Stimulated activated CD8-positive, alpha-beta memory T cell treated with anti-CD3 and anti-CD28 coated beads, Interleukin-7, amount 100 ng/mL, for 24 hours (primary cell): ENCODE data around the gene ADAMTS10.
"Not testable (repeated sequence)": the region's sequence is repeated elsewhere in the genome, so short reads cannot be mapped to it uniquely, and the experiment has no call there.

Experiments used
- DNase-seq: peaks from one replicate; pipeline ENCODE4 v3.0.0-alpha.2; 2020; ENCODE audit warnings: low read depth

Gene ADAMTS10

GRCh38 chr19:8558325-8558724, 52.2 kb downstream of the ADAMTS10 start:
- no peak for DNase-seq

GRCh38 chr19:8557642-8558238, 52.8 kb downstream of the ADAMTS10 start:
- no peak for DNase-seq

- DNase-seq, result not testable (repeated sequence)
These were observed 56.8 kb downstream of the ADAMTS10 start for GRCh38 chr19:8553729-8554128.

DNA sequence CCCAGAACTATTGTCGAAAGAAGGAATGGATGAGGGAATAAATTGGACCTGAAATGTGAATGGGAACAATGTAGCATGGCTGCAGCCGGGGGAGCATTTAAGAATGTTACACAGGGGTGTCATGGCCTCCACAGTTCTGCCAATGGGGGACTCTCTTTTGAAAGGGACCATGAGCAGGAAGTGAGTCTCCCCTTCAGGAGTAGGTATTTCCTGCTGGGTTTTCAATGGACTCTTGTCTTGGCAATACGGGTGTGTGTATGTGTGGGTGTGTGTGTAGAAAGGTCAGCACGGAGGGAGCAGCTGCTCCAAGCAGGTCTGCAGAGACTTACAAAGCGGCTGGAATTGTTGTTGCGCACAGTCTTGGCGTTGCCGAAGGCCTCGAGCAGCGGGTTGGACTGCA, 57.7 kb downstream of the ADAMTS10 start:
- no peak for DNase-seq

- no peak for DNase-seq
These were observed 60.4 kb downstream of the ADAMTS10 start for GRCh38 chr19:8550070-8550469.

DNA sequence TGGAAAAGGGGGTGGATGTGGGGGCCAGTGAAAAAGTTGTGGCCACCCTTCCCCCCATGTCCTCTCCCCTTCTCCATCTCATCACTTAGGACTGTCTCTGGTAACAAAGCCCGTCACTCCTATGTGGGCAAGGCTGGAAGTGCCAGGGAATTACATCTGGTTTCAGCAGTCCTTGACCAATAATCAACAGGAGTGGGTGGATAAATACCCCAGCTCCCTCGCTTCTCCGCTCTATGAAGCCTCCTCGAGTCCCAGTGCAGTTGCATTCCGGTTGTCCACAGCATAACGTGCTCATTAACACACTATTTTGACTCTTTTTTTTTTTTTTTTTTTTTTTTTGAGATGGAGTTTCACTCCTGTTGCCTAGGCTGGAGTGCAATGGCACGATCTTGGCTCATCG, 64.8 kb downstream of the ADAMTS10 start:
- no peak for DNase-seq

DNA sequence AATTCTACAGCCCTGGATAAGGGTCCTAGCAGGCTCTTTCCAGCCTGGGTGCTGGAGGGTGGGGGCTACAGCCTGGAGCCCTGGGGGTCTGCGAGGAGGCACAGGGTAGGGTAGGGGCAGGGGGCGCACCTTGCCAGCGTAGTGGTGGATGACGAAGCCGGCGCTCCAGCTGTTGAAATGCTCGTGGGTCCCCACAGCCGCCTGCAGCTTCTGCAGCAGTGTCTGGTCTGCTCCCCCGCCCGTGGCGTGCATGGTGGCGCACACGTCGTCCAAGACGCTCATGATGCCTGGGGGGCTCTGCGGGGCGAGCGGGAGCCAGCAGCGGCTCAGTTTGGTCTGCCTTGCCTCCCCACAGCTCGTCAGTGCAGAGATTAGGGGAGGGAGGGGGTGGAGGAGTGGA, 66.3 kb downstream of the ADAMTS10 start:
- DNase-seq, result no peak

- no peak for DNase-seq
These were observed 70.8 kb downstream of the ADAMTS10 start for GRCh38 chr19:8539621-8540149.

DNA sequence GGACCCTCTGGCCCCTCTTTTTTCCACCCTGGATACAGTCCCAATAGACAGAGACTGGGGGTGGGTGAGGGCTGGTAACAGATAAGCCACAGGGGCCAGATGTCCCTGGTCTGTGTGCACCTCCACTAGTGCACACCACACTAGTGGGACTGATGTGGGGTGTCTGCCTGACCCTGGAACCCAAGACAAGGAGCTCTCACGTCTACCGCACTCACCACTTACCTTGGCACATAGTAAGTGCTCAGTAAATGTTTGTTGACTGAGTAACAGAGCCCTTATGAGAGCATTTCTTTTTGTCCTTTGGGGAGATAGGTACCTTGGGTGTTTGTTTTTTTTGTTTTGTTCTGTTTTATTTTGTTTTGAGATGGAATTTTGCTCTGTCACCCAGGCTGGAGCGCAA, 73.4 kb downstream of the ADAMTS10 start:
- no peak for DNase-seq

DNA sequence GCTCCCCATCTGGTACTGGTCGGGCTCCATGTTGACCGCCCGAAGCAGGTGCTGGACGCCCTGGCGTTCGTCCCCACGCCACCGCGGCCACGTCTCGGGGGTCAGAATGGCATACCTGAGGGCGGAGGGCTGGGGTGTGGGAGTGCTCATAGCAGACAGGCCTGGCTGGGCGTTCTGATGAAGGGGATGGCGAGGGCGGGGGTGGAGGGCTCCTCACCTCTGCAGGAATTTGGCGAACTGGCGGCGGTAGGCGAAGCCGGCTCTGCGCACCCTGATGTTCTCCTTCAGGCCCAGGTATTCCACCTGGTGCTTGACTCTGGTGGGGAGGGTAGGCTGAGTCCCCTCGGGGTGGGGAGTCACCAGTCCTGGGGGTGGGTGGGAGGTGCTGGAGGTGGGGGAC, 74.2 kb downstream of the ADAMTS10 start:
- DNase-seq, result no peak

- DNase-seq, result no peak
These were observed 78.3 kb downstream of the ADAMTS10 start for GRCh38 chr19:8532225-8532624.

- no peak for DNase-seq
These were observed 79.0 kb downstream of the ADAMTS10 start for GRCh38 chr19:8531470-8531869.
